ENCODE measurements around the gene ANKRD60.

ANKRD60 gene

GRCh38 chr20:58254890-58255289 is 26.4 kb upstream of the ANKRD60 start:
- no peak overlapping the region for H3K4me3 ChIP-seq (ENCODE audit: low read length)
- TF ChIP-seq ZNF274 (IDR thresholded peaks at IDR 0.05; ENCODE audit: low read depth, low read length) = no peak

GRCh38 chr20:58251979-58252591 is 23.6 kb upstream of the ANKRD60 start:
- H3K4me3 ChIP-seq (ENCODE audit: low read length) = no peak overlapping the region
- TF ChIP-seq ZNF274 (IDR thresholded peaks at IDR 0.05; ENCODE audit: low read depth, low read length) = no peak

GRCh38 chr20:58251348-58251978 is 23.0 kb upstream of the ANKRD60 start:
- no peak for TF ChIP-seq ZNF274 (IDR thresholded peaks at IDR 0.05; ENCODE audit: low read depth, low read length)
- no peak overlapping the region for H3K4me3 ChIP-seq (ENCODE audit: low read length)

GRCh38 chr20:58246346-58246745 is 17.9 kb upstream of the ANKRD60 start:
- no peak for TF ChIP-seq ZNF274 (IDR thresholded peaks at IDR 0.05; ENCODE audit: low read depth, low read length)
- H3K4me3 ChIP-seq (ENCODE audit: low read length) = no peak overlapping the region

- no peak overlapping the region for H3K4me3 ChIP-seq (ENCODE audit: low read length)
- no peak for TF ChIP-seq ZNF274 (IDR thresholded peaks at IDR 0.05; ENCODE audit: low read depth, low read length)
These were observed 17.5 kb upstream of the ANKRD60 start for GRCh38 chr20:58245931-58246330.

GRCh38 chr20:58245181-58245891 is 16.9 kb upstream of the ANKRD60 start:
- H3K4me3 ChIP-seq (ENCODE audit: low read length) = no peak overlapping the region
- no peak for TF ChIP-seq ZNF274 (IDR thresholded peaks at IDR 0.05; ENCODE audit: low read depth, low read length)

GRCh38 chr20:58244517-58245030 is 16.1 kb upstream of the ANKRD60 start:
- H3K4me3 ChIP-seq (ENCODE audit: low read length) = no peak overlapping the region
- no peak for TF ChIP-seq ZNF274 (IDR thresholded peaks at IDR 0.05; ENCODE audit: low read depth, low read length)

- no peak overlapping the region for H3K4me3 ChIP-seq (ENCODE audit: low read length)
- TF ChIP-seq ZNF274 (IDR thresholded peaks at IDR 0.05; ENCODE audit: low read depth, low read length) = no peak
These were observed 15.4 kb upstream of the ANKRD60 start for GRCh38 chr20:58243653-58244410.

- no peak overlapping the region for H3K4me3 ChIP-seq (ENCODE audit: low read length)
- TF ChIP-seq ZNF274 (IDR thresholded peaks at IDR 0.05; ENCODE audit: low read depth, low read length) = no peak
These were observed 14.4 kb upstream of the ANKRD60 start for GRCh38 chr20:58242824-58243223.

- H3K4me3 ChIP-seq (ENCODE audit: low read length) = no peak overlapping the region
- no peak for TF ChIP-seq ZNF274 (IDR thresholded peaks at IDR 0.05; ENCODE audit: low read depth, low read length)
These were observed 13.5 kb upstream of the ANKRD60 start for GRCh38 chr20:58241766-58242465.

GRCh38 chr20:58240471-58240870 is 12.0 kb upstream of the ANKRD60 start:
- H3K4me3 ChIP-seq (ENCODE audit: low read length) = no peak overlapping the region
- no peak for TF ChIP-seq ZNF274 (IDR thresholded peaks at IDR 0.05; ENCODE audit: low read depth, low read length)

- H3K4me3 ChIP-seq (ENCODE audit: low read length) = no peak overlapping the region
- TF ChIP-seq ZNF274 (IDR thresholded peaks at IDR 0.05; ENCODE audit: low read depth, low read length) = no peak
These were observed 10.8 kb upstream of the ANKRD60 start for GRCh38 chr20:58239216-58239615.

GRCh38 chr20:58238490-58238889 is 10.0 kb upstream of the ANKRD60 start:
- no peak overlapping the region for H3K4me3 ChIP-seq (ENCODE audit: low read length)
- no peak for TF ChIP-seq ZNF274 (IDR thresholded peaks at IDR 0.05; ENCODE audit: low read depth, low read length)

Measured in GM08714 (cell line).